K562 (cell line): Measurements from ENCODE around the gene USP11. TPM values are rescaled to one million over a fixed set of nuclear protein-coding genes. Genes with fewer than 3 reads are reported as not detected.
A peak's percentile ranks its signal among the peaks of the same experiment; 100 is the strongest.

Experiments
- ATAC-seq: fragments of 200-7000 bp; cut with Tn5 transposase; 3 replicates; pipeline ENCODE4 v1.9.1; 2020; ENCODE audit warnings: moderate library complexity
- BruUV-seq: library from RNA; stranded (reverse); fragments of 400-500 nt; replicated peaks from 2 replicates; lab custom pipeline; 2021; lab: Mats Ljungman, UMichigan
- CTCF ChIA-PET: fragments of 300-600 bp; formaldehyde crosslinking; extraction: SDS; loops from one replicate; lab custom pipeline; 2021; ENCODE audit warnings: low intra/inter-chr PET ratio; lab: Yijun Ruan, JAX
- POLR2A ChIA-PET: fragments of 300-600, 350-650 bp; sonication (Branson Sonifier 250); formaldehyde crosslinking; extraction: SDS; loops from one replicate; lab custom pipeline; 2021; ENCODE audit warnings: antibody characterized with exemption, inconsistent platforms; lab: Yijun Ruan, JAX
- DNase-seq, 4 experiments: peaks; one replicate each; pipeline versions ENCODE4 v3.0.0 to v3.0.0-alpha.2; 2011 to 2018; ENCODE audit warnings: low spot score in 3 of 4, mixed read lengths in 3 of 4; ENCODE audit errors: extremely low read depth in 1 of 4
- FAIRE-seq: peaks from 2 replicates; lab custom pipeline; 2011; peaks lifted over from hg19 to GRCh38; lab: Jason Lieb, UNC
- H2AFZ ChIP-seq: 2 replicates; pipeline ENCODE4 v1.6.0; 2011; ENCODE audit warnings: low read depth, low read length, control low read depth, inconsistent platforms
- H3K27ac ChIP-seq: fragments of 200-600 bp; 3 replicates; pipeline ENCODE4 v1.8.0; 2011; ENCODE audit warnings: low read depth, mild to moderate bottlenecking, control low read depth, inconsistent platforms, low read length, moderate library complexity, mixed read lengths; ENCODE audit errors: extremely low read depth
- H3K27me3 ChIP-seq, 2 experiments: fragments of 300-600 bp in 1 of 2; 2 replicates in 1 of 2; 3 replicates in 1 of 2; pipeline versions ENCODE4 v1.6.0 to v1.8.0; 2011; ENCODE audit warnings: inconsistent platforms in 2 of 2, low read length in 2 of 2, mild to moderate bottlenecking in 1 of 2, mixed read lengths in 1 of 2, moderate library complexity in 1 of 2; ENCODE audit not compliant: control insufficient read depth in 2 of 2, insufficient read depth in 2 of 2
- H3K36me3 ChIP-seq: fragments of 300-600 bp; 3 replicates; pipeline ENCODE4 v1.8.0; 2011; ENCODE audit warnings: mild to moderate bottlenecking, low read length, inconsistent platforms; ENCODE audit not compliant: control insufficient read depth, insufficient read depth
- H3K4me1 ChIP-seq, 2 experiments: fragments of 200-600 bp in 1 of 2; replicated peaks in 1 of 2; 2 replicates in 1 of 2; 3 replicates in 1 of 2; pipeline versions ENCODE4 v1.5.1 to v1.8.0; 2011; ENCODE audit warnings: inconsistent platforms in 2 of 2, low read length in 2 of 2, mild to moderate bottlenecking in 1 of 2, mixed read lengths in 1 of 2, moderate library complexity in 1 of 2; ENCODE audit not compliant: control insufficient read depth in 2 of 2, insufficient read depth in 2 of 2
- H3K4me2 ChIP-seq: 2 replicates; pipeline ENCODE4 v1.6.1; 2011; ENCODE audit warnings: low read length, control low read depth, inconsistent platforms, mixed read lengths; ENCODE audit not compliant: insufficient read depth
- H3K4me3 ChIP-seq: fragments of 200-600 bp; sonication (generic), shearing (Covaris generic); 2 replicates; pipeline ENCODE4 v1.5.1; 2016; ENCODE audit warnings: control low read depth, inconsistent platforms
- H3K79me2 ChIP-seq: fragments of 200-600 bp; 3 replicates; pipeline ENCODE4 v1.8.0; 2011; ENCODE audit warnings: low read length, inconsistent platforms; ENCODE audit not compliant: control insufficient read depth, insufficient read depth
- H3K9ac ChIP-seq, 2 experiments: 2 replicates each; pipeline versions ENCODE4 v1.6.0 to v1.6.1; 2011; ENCODE audit warnings: low read depth in 2 of 2, low read length in 2 of 2, control low read depth in 1 of 2, inconsistent platforms in 1 of 2, mild to moderate bottlenecking in 1 of 2, mixed read lengths in 1 of 2; ENCODE audit not compliant: insufficient read depth in 1 of 2
- H3K9me1 ChIP-seq: one replicate; pipeline ENCODE4 v1.6.0; 2011; ENCODE audit warnings: inconsistent platforms, mild to moderate bottlenecking, low read length, moderate library complexity; ENCODE audit not compliant: control insufficient read depth, insufficient read depth
- H3K9me3 ChIP-seq: replicated peaks from 2 replicates; pipeline ENCODE4 v1.5.1; 2011; ENCODE audit warnings: low read depth, low read length, inconsistent platforms; ENCODE audit not compliant: control insufficient read depth, insufficient read depth
- H4K20me1 ChIP-seq: replicated peaks from 2 replicates; pipeline ENCODE4 v1.6.1; 2011; ENCODE audit warnings: low read length, inconsistent platforms, mixed read lengths; ENCODE audit not compliant: control insufficient read depth, insufficient read depth
- ARID2 ChIP-seq: fragments of 450-650 bp; IDR thresholded peaks from 2 replicates; pipeline ENCODE4 v1.6.1; 2017; ENCODE audit warnings: antibody characterized with exemption, mild to moderate bottlenecking
- HNRNPK ChIP-seq: fragments of 200-400 bp; formaldehyde crosslinking; IDR thresholded peaks from one replicate; pipeline ENCODE4 v1.6.1; 2018; ENCODE audit warnings: mild to moderate bottlenecking, low read depth, low read length; ENCODE audit not compliant: poor library complexity, severe bottlenecking
- MIER1 ChIP-seq: fragments of 450-650 bp; IDR thresholded peaks from 2 replicates; pipeline ENCODE4 v1.6.1; 2016; ENCODE audit warnings: antibody characterized with exemption, mild to moderate bottlenecking, low read depth
- NR1H2 ChIP-seq: sonication (generic); formaldehyde crosslinking; IDR thresholded peaks from 2 replicates; pipeline ENCODE4 v1.4.0; 2020; ENCODE audit warnings: mild to moderate bottlenecking, missing genetic modification reagents
- RB1 ChIP-seq: fragments of 450-650 bp; IDR thresholded peaks from 2 replicates; pipeline ENCODE4 v1.6.1; 2017; ENCODE audit warnings: low read depth, mild to moderate bottlenecking
- SMAD1 ChIP-seq: fragments of 150-350 bp; IDR thresholded peaks from 2 replicates; pipeline ENCODE4 v1.6.1; 2014; ENCODE audit warnings: low read length, low read depth; ENCODE audit not compliant: partially characterized antibody
- TAF7 ChIP-seq: fragments of 450-650 bp; IDR thresholded peaks from 2 replicates; pipeline ENCODE4 v1.6.1; 2016; ENCODE audit warnings: missing genetic modification characterization, missing compliant biosample characterization
- ZNF274 ChIP-seq: IDR thresholded peaks from 2 replicates; pipeline ENCODE4 v1.6.1; 2011; ENCODE audit warnings: low read depth, mild to moderate bottlenecking, low read length, moderate library complexity, borderline replicate concordance
- ZNF282 ChIP-seq: sonication (generic); formaldehyde crosslinking; IDR thresholded peaks from 2 replicates; pipeline ENCODE4 v1.8.1; 2023; ENCODE audit warnings: missing genetic modification reagents
- ZNF644 ChIP-seq: fragments of 200-800 bp; sonication (Bioruptor generic); IDR thresholded peaks from 2 replicates; pipeline ENCODE4 v1.6.1; 2016; ENCODE audit warnings: low read depth, missing genetic modification characterization, missing compliant biosample characterization
- WGBS: fragments of 100-300 bp; shearing (Covaris generic); methylation state at CpG from one replicate; pipeline ENCODE4 v1.1.6; 2016; ENCODE audit warnings: low coverage, mixed read lengths; ENCODE audit not compliant: insufficient coverage; ENCODE audit errors: missing lambda C conversion rate; 5-methylcytosine and 5-hydroxymethylcytosine counted together
- in situ Hi-C: fragments of 300-500 bp; cut with MboI; formaldehyde crosslinking; loops from 4 replicates; pipeline ENCODE4 v1.15.0; 2018; ENCODE audit warnings: inconsistent platforms, mixed read lengths
- intact Hi-C: fragments of 100-400 bp; cut with micrococcal nuclease; formaldehyde crosslinking; loops from 2 replicates; pipeline ENCODE4 v1.14.2; 2022
- polyA plus RNA-seq, 8 experiments: library from polyadenylated mRNA; depleted of rRNA in 4 of 8; stranded (reverse) in 5 of 8; unstranded in 3 of 8; fragments of >200 nt; fragmentation: Nextera tagmentation in 2 of 8; fragmentation: Illumina TruSeq in 1 of 8; extraction: Ambion mirVana in 2 of 8; extraction: Trizol in 1 of 8; gene quantifications; 2 replicates each; pipeline versions ENCODE4 v1.2.1 to v1.2.3, GENCODE V29; 2011 to 2014; ENCODE audit warnings: inconsistent platforms in 1 of 8, missing spikeins in 1 of 8
- total RNA-seq, 7 experiments: library from RNA; depleted of rRNA in 6 of 7; stranded (reverse); fragments of >200 nt in 6 of 7; fragmentation: Illumina TruSeq in 2 of 7; extraction: Trizol in 2 of 7; gene quantifications; 2 replicates each; pipeline versions ENCODE4 v1.2.1 to v1.2.3, GENCODE V29; 2011 to 2021; ENCODE audit warnings: low replicate concordance in 1 of 7
- TF ChIP-seq, protein P1 (sequence below): fragments of 450-650 bp; IDR thresholded peaks from one replicate; pipeline ENCODE4 v1.6.1; 2018; ENCODE audit warnings: mild to moderate bottlenecking, moderate library complexity; ENCODE audit not compliant: partially characterized antibody
- TF ChIP-seq, protein P2 (sequence below): sonication (generic); formaldehyde crosslinking; IDR thresholded peaks from 2 replicates; pipeline ENCODE4 v1.5.0; 2020; ENCODE audit warnings: missing genetic modification reagents
- TF ChIP-seq, protein P3 (sequence below): fragments of 450-650 bp; formaldehyde crosslinking; IDR thresholded peaks from 2 replicates; pipeline ENCODE4 v1.4.0; 2020; ENCODE audit warnings: mild to moderate bottlenecking, moderate library complexity

The USP11 gene
- total and polyA plus RNA-seq, 9 of the 15 experiments (the other 6 are each of a cell fraction or from before 2014, with no cell fraction given): 2.5 to 29.0 (median 11.7) TPM

DNA sequence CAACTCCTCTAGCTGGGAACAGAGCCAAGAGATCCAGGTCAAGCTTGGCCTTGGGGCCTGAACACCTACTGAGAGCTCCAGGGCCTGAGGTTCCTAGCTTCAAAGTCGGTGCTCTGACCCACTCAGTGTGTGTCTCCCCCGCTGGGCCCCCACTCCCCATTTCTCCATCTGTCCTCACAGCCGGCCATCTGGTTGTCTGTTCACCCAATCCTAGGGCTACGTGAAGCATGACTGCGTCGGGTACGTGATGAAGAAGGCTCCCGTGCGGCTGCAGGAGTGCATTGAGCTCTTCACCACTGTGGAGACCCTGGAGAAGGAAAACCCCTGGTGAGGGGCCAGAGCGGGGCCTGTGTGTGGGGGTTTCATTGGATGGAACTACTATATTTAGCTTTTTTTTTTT, 12.3 kb downstream of the USP11 start (continued):
- TF ChIP-seq, protein P1, sequence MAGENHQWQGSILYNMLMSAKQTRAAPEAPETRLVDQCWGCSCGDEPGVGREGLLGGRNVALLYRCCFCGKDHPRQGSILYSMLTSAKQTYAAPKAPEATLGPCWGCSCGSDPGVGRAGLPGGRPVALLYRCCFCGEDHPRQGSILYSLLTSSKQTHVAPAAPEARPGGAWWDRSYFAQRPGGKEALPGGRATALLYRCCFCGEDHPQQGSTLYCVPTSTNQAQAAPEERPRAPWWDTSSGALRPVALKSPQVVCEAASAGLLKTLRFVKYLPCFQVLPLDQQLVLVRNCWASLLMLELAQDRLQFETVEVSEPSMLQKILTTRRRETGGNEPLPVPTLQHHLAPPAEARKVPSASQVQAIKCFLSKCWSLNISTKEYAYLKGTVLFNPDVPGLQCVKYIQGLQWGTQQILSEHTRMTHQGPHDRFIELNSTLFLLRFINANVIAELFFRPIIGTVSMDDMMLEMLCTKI: no peak
- no peak for TF ChIP-seq NR1H2 (CRISPR knock-in tag)
- TF ChIP-seq, all 486 proteins: peak for 0

DNA sequence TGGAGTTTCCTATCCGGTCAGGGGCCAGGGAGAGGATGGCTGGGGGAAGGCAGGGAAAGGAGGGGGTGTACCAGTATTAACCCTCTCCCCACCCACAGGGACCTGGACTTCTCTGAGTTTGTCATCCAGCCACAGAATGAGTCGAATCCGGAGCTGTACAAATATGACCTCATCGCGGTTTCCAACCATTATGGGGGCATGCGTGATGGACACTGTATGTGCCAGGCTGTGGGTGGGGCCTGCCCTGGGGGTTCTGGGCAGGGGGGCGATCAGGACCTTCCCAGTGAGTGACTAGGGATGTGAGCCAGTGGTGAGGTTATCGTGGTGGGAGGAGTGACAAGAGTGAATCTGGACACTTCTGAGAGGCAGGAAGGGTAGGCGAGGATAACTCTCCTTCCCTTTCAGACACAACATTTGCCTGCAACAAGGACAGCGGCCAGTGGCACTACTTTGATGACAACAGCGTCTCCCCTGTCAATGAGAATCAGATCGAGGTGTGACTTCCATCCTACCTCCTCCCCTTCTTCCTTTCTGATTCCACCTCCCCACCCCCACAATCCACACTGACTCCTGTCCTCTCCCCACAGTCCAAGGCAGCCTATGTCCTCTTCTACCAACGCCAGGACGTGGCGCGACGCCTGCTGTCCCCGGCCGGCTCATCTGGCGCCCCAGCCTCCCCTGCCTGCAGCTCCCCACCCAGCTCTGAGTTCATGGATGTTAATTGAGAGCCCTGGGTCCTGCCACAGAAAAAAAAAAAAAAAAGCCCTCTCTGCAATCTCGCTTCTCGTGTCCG, 14.6 kb downstream of the USP11 start:
- no peak overlapping the region for H3K9ac ChIP-seq
- no peaks in the 10 kb centered on the region for H3K9me1 ChIP-seq
- no peaks in the 10 kb centered on the region; a peak in 1 of 5 replicates for H3K4me1 ChIP-seq
- no peaks in the 10 kb centered on the region for H3K27me3 ChIP-seq
- POLR2A ChIA-PET: interaction anchor here (0.6 kb wide), 1 partner anchor 916 kb away, joined by 4 read pairs; no protein-coding TSS in a partner anchor
- no peak overlapping the region for H2AFZ ChIP-seq
- CTCF ChIA-PET: no interaction called here
- intact Hi-C loops: no loop called here
- FAIRE-seq: no peak
- H3K36me3 ChIP-seq: no peaks in the 10 kb centered on the region
- no peak for DNase-seq
- 59% methylated on average over 9 of the region's 23 CpGs for WGBS
- H3K27ac ChIP-seq: no peak overlapping the region
- ATAC-seq: no peak
- in situ Hi-C loops: no loop called here
- H3K4me2 ChIP-seq: no peak overlapping the region
- no peaks in the 10 kb centered on the region for H4K20me1 ChIP-seq
- no peaks in the 10 kb centered on the region for H3K9me3 ChIP-seq
- BruUV-seq: TSS peak; percentile 53
- no peak overlapping the region for H3K4me3 ChIP-seq
- no peaks in the 10 kb centered on the region for H3K79me2 ChIP-seq
- TF ChIP-seq ARID2 (no peak), ZNF274 (no peak), TAF7 (tag) (no peak), MIER1 (no peak), ZNF644 (tag) (no peak), SMAD1 (no peak), HNRNPK (no peak), RB1 (no peak), ZNF282 (CRISPR knock-in tag) (no peak)
- TF ChIP-seq, protein P2, sequence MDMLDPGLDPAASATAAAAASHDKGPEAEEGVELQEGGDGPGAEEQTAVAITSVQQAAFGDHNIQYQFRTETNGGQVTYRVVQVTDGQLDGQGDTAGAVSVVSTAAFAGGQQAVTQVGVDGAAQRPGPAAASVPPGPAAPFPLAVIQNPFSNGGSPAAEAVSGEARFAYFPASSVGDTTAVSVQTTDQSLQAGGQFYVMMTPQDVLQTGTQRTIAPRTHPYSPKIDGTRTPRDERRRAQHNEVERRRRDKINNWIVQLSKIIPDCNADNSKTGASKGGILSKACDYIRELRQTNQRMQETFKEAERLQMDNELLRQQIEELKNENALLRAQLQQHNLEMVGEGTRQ (CRISPR knock-in tag): no peak
- TF ChIP-seq, protein P3, sequence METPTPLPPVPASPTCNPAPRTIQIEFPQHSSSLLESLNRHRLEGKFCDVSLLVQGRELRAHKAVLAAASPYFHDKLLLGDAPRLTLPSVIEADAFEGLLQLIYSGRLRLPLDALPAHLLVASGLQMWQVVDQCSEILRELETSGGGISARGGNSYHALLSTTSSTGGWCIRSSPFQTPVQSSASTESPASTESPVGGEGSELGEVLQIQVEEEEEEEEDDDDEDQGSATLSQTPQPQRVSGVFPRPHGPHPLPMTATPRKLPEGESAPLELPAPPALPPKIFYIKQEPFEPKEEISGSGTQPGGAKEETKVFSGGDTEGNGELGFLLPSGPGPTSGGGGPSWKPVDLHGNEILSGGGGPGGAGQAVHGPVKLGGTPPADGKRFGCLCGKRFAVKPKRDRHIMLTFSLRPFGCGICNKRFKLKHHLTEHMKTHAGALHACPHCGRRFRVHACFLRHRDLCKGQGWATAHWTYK (CRISPR knock-in tag): no peak
